Stimulated activated CD4-positive, alpha-beta T cell treated with anti-CD3 and anti-CD28 coated beads, Interleukin-15, amount 100 ng/mL, for 24 hours (primary cell): ENCODE data around the gene HMBS.
"Not testable (repeated sequence)": the region's sequence is repeated elsewhere in the genome, so short reads cannot be mapped to it uniquely, and the experiment has no call there.

Experiments
- DNase-seq: peaks from one replicate; pipeline ENCODE4 v3.0.0-alpha.2; 2020

The HMBS gene

GRCh38 chr11:119084663-119085436 lies at the start of gene HMBS:
TSS of gene HMBS (plus strand) at chr11:119084881. CDS start at chr11:119085034, 153 bp downstream.
- peak; percentile 95 for DNase-seq

- no peak for DNase-seq
Measured at GRCh38 chr11:119038884-119039283, 45.8 kb upstream of the HMBS start.

- DNase-seq, result not testable (repeated sequence)
Measured at GRCh38 chr11:119039471-119039870, 45.2 kb upstream of the HMBS start.

- no peak for DNase-seq
Measured at GRCh38 chr11:119041821-119042514, 42.7 kb upstream of the HMBS start.

GRCh38 chr11:119042927-119043326 lies 41.8 kb upstream of the HMBS start:
- DNase-seq, result no peak

GRCh38 chr11:119044708-119045107 lies 40.0 kb upstream of the HMBS start:
- no peak for DNase-seq

- DNase-seq, result no peak
Measured at GRCh38 chr11:119046489-119046888, 38.2 kb upstream of the HMBS start.

GRCh38 chr11:119047205-119047604 lies 37.5 kb upstream of the HMBS start:
- no peak for DNase-seq

GRCh38 chr11:119048644-119049043 lies 36.0 kb upstream of the HMBS start:
- no peak for DNase-seq

- no peak for DNase-seq
Measured at GRCh38 chr11:119049081-119049480, 35.6 kb upstream of the HMBS start.

- DNase-seq, result peak; percentile 41
Measured at GRCh38 chr11:119051440-119052162, 33.1 kb upstream of the HMBS start.

GRCh38 chr11:119052163-119052814 lies 32.4 kb upstream of the HMBS start:
- DNase-seq, result no peak

GRCh38 chr11:119054418-119054817 lies 30.3 kb upstream of the HMBS start:
- no peak for DNase-seq

- peak; percentile 31 for DNase-seq
Measured at GRCh38 chr11:119055901-119056300, 28.8 kb upstream of the HMBS start.

- DNase-seq, result peak; percentile 58
Measured at GRCh38 chr11:119056421-119056999, 28.2 kb upstream of the HMBS start.

GRCh38 chr11:119057000-119057769 lies 27.5 kb upstream of the HMBS start, which contains the start of gene HYOU1:
TSS of gene HYOU1 (minus strand) at chr11:119057205. CDS start at chr11:119056160, 1,045 bp downstream.
- DNase-seq, result peak; percentile 100

GRCh38 chr11:119059128-119059527 lies 25.6 kb upstream of the HMBS start:
- DNase-seq, result not testable (repeated sequence)

GRCh38 chr11:119061256-119061655 lies 23.4 kb upstream of the HMBS start:
- DNase-seq, result no peak

GRCh38 chr11:119062779-119063178 lies 21.9 kb upstream of the HMBS start:
- no peak for DNase-seq

GRCh38 chr11:119065369-119065768 lies 19.3 kb upstream of the HMBS start:
- peak; percentile 52 for DNase-seq

GRCh38 chr11:119067371-119068222 lies 17.1 kb upstream of the HMBS start, which contains the start of gene VPS11:
TSS of gene VPS11 (plus strand) at chr11:119067818. CDS start at chr11:119067824, 6 bp downstream.
- DNase-seq, result peak; percentile 99
